Astrocyte of the cerebellum (primary cell): ENCODE measurements around the gene ADGRB2.

Experiments used
- DNase-seq: peaks from one replicate; pipeline ENCODE4 v3.0.0-alpha.2; 2011; ENCODE audit warnings: low read depth
- H3K4me3 ChIP-seq: 2 replicates; pipeline ENCODE4 v1.5.1; 2011; ENCODE audit warnings: mild to moderate bottlenecking, low read depth, low read length, moderate library complexity
- in situ Hi-C: cut with HindIII; loops from 2 replicates; pipeline ENCODE4 v1.10.0; 2017; ENCODE audit warnings: low sequenced_read_pairs
- TF ChIP-seq, protein P1 (sequence below): IDR thresholded peaks from 2 replicates; pipeline ENCODE4 v1.5.1; 2012; ENCODE audit warnings: low read length, low read depth, moderate library complexity, mild to moderate bottlenecking; ENCODE audit errors: missing control alignments

Gene ADGRB2

DNA sequence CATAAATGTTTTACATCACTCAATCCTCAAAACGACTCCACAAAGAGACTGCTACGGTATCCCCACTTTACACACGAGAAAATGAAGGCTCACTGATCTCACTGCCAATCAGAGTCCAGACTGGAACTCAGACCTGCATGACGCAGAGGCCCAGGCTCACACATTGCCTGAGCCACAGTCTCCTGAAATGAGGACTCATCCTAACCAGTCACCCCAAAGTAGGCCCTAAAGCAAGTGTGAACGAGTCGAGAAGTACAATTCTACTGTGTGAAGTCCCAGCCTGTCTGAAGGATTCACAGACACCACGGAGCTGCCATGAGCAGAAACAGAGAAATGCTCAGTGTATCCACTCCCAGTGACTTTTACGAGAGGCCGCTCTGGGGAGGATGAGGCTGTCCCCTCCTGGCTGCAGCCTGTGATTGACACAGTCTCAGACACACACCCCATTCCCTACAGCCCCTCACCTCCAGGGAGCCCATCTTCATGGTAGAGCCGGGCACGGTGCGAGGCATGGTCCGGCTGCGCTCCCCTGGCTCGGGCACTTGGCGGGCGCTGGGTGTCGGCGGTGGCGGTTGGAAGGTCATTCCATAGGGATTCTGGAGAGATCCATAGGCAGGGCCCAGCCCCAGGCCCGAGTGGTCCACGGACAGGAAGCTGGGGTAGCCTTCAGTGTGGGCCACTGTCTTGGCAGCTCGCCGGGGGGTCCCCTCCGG lies 33.6 kb downstream of the ADGRB2 start:
- TF ChIP-seq, protein P1, sequence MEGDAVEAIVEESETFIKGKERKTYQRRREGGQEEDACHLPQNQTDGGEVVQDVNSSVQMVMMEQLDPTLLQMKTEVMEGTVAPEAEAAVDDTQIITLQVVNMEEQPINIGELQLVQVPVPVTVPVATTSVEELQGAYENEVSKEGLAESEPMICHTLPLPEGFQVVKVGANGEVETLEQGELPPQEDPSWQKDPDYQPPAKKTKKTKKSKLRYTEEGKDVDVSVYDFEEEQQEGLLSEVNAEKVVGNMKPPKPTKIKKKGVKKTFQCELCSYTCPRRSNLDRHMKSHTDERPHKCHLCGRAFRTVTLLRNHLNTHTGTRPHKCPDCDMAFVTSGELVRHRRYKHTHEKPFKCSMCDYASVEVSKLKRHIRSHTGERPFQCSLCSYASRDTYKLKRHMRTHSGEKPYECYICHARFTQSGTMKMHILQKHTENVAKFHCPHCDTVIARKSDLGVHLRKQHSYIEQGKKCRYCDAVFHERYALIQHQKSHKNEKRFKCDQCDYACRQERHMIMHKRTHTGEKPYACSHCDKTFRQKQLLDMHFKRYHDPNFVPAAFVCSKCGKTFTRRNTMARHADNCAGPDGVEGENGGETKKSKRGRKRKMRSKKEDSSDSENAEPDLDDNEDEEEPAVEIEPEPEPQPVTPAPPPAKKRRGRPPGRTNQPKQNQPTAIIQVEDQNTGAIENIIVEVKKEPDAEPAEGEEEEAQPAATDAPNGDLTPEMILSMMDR = no peak
- H3K4me3 ChIP-seq = no peak overlapping the region
- in situ Hi-C loops = no loop called here
- no peak for DNase-seq

DNA sequence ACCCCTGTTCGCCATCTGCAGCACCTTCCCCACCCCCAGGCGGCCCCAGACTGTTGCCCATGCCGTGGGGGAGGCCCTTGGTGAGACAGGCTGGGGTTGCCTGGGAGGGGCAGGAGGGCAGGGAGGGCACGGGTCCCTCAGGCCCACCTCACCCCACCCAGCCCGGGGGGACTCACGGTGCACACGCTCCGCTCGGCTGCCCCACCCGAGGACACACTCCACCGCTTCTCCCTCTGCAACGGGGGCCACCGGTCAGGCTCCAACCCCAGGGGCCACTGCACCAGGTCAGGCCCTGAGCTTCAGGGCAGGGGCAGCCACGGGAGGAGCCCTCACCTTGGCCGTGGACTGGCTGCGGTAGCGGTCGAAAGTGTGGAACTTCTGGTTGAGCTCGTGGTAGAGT lies 36.3 kb downstream of the ADGRB2 start:
- in situ Hi-C loops = no loop called here
- TF ChIP-seq, protein P1 = no peak
- no peak overlapping the region for H3K4me3 ChIP-seq
- no peak for DNase-seq

DNA sequence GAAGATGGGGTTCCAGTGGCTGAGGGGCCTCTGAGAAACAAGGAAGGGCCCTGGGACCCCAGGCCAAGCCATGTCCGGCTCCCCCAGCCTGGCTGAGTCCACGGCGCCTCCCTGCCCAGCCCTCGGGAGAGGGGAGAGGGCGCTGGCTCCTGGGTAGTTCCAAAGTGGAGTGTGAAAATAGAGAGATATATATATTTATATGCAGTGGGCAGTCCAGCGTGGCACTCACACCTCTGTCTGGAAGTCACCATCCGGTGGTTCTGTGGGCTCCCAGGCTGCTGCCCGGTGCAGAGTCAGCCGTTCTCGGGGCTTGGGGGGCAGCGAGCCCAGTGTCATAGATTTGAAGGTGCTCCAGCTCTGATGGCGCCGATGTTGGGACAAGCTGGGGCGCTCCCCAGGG lies 36.9 kb downstream of the ADGRB2 start:
- TF ChIP-seq, protein P1 = no peak
- in situ Hi-C loops = no loop called here

DNA sequence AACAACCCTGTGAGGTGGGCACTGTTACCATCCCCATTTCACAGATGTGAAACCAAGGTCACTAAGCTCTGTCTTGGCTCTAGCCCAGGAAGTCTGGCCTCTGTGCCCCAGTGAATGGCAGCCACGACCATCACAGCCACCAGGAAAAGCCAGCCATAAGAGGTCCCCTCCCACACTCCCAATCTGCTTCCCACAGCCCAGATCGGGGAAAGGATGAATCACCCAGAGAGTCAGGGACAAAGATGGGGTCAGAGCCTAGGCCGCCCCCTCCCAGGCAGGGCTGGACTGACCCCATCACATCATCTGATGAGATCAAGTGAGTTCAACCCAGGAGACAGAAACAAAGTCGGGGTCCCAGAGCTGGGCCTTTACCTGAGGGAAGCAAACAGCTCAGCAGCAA lies 37.4 kb downstream of the ADGRB2 start:
- no peak for DNase-seq
- in situ Hi-C loops = no loop called here
- H3K4me3 ChIP-seq = no peak overlapping the region
- TF ChIP-seq, protein P1 = no peak

More for the DNA sequence above, 36.9 kb downstream of the ADGRB2 start:
- H3K4me3 ChIP-seq = no peak overlapping the region
- DNase-seq = no peak

DNA sequence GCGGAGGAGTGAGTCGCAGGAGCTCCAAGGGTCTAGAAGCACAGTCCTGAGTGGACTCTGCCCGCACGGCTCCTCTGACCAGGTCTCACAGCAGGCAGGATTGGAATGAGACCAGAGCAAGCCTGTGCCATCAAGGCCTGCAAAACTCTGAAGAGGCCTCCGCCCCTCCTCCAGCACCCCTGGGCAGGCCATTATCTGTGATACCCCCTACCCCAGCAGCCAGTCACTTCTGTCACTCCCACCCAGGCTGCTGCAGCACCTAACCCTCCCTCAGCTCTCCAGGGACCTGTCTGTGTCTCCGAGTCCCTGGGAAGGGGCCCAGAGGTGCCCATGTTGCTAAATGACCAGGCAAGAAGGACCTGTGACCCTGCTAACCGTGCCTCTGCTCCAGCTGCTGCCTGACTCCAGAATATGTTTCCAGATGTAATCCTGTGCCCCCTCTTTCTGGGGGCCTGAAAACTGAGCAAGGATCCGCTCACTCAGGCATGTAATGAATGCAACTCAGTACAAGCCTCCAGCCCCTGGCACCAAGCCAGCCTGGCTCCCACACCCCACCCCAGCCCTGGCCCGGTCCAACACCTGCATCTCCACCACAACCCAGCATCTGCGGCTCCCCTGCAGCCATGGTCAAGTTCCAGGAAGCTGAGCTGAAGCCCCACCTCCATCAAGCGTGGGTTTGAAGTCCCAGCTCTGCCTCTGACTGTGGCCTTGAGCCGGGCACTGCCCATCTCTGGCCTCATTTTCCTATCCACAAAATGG lies 38.2 kb downstream of the ADGRB2 start:
- DNase-seq = no peak
- in situ Hi-C loops = no loop called here
- TF ChIP-seq, protein P1 = no peak
- H3K4me3 ChIP-seq = no peak overlapping the region

DNA sequence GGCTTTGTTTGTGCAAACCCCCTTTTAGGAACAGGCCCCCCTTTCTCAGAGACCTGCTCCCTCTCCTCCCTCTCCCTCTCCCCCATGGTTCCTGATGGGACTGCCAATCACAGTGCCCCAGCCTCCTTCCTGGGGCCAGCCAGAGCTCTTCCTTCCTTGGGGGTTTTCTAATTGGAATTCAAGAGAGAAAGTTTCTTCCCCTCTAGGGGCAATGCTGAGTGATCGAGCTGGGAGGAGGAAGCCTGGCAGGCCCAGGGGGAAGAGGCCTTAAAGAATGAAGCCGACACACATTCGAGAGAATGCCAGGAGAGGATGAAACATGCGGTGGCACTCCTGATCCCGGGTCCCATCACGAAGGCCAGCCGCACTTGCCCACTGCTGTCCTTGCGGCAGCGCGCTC lies 39.0 kb downstream of the ADGRB2 start:
- in situ Hi-C loops = no loop called here
- TF ChIP-seq, protein P1 = no peak
- no peak overlapping the region for H3K4me3 ChIP-seq
- DNase-seq = no peak
